ENCODE results near the gene PIR. TPM values are rescaled to one million over a fixed set of nuclear protein-coding genes. Genes with fewer than 3 reads are reported as not detected.

Gene PIR
- polyA plus RNA-seq, 1 donor from 2014 or later = 0.81 TPM

- H3K27ac ChIP-seq (ENCODE audit: low read length) = no peak overlapping the region
- no peak for TF ChIP-seq SMC3 (conservative IDR thresholded peaks at IDR 0.05; ENCODE audit: poor library complexity)
- no peak for TF ChIP-seq POLR2AphosphoS5 (IDR thresholded peaks at IDR 0.05)
- TF ChIP-seq RAD21 (conservative IDR thresholded peaks at IDR 0.05) = no peak
- TF ChIP-seq CTCF (IDR thresholded peaks at IDR 0.05; ENCODE audit: poor library complexity, severe bottlenecking) = no peak
- TF ChIP-seq EP300 (conservative IDR thresholded peaks at IDR 0.05; ENCODE audit: poor library complexity, severe bottlenecking) = no peak
- TF ChIP-seq REST (IDR thresholded peaks at IDR 0.05; ENCODE audit: borderline replicate concordance) = no peak
- TF ChIP-seq EZH2 (IDR thresholded peaks at IDR 0.05; ENCODE audit: borderline replicate concordance, insufficient read depth, low read length, poor library complexity, severe bottlenecking) = no peak
- no peak for TF ChIP-seq TAF1 (IDR thresholded peaks at IDR 0.05; ENCODE audit: low read depth)
- no peak for TF ChIP-seq MXI1 (conservative IDR thresholded peaks at IDR 0.05; ENCODE audit: poor library complexity, severe bottlenecking)
- H3F3A ChIP-seq (ENCODE audit: insufficient read depth, low read length, poor library complexity, severe bottlenecking) = no peaks in the 10 kb centered on the region
- no peak overlapping the region for H3K9ac ChIP-seq (ENCODE audit: low read length)
- H3K9me3 ChIP-seq (ENCODE audit: low read length) = no peaks in the 10 kb centered on the region
- no peaks in the 10 kb centered on the region for H3K36me3 ChIP-seq (ENCODE audit: insufficient read depth, low read length)
- H3K9me2 ChIP-seq (ENCODE audit: insufficient read depth, low read length) = no peaks in the 10 kb centered on the region
- H3K4me3 ChIP-seq (ENCODE audit: low read length) = no peak overlapping the region
- H2AFZ ChIP-seq (ENCODE audit: low read depth, low read length) = no peak overlapping the region
- H4K20me1 ChIP-seq (ENCODE audit: insufficient read depth) = no peaks in the 10 kb centered on the region
- no peak overlapping the region for H3K4me2 ChIP-seq (ENCODE audit: low read length)
- H3K79me2 ChIP-seq (replicated peaks; ENCODE audit: insufficient read depth, low read length) = no peaks in the 10 kb centered on the region
- H3K27me3 ChIP-seq (ENCODE audit: insufficient read depth, low read depth, low read length) = no peaks in the 10 kb centered on the region
These were observed 82.2 kb downstream of the PIR start for GRCh38 chrX:15410947-15411346.

GRCh38 chrX:15410430-15410829 is 82.7 kb downstream of the PIR start:
- no peak for TF ChIP-seq EZH2 (IDR thresholded peaks at IDR 0.05; ENCODE audit: borderline replicate concordance, insufficient read depth, low read length, poor library complexity, severe bottlenecking)
- no peak for TF ChIP-seq POLR2AphosphoS5 (IDR thresholded peaks at IDR 0.05)
- TF ChIP-seq RAD21 (conservative IDR thresholded peaks at IDR 0.05) = no peak
- no peak for TF ChIP-seq EP300 (conservative IDR thresholded peaks at IDR 0.05; ENCODE audit: poor library complexity, severe bottlenecking)
- no peak for TF ChIP-seq TAF1 (IDR thresholded peaks at IDR 0.05; ENCODE audit: low read depth)
- no peak overlapping the region for H3K9ac ChIP-seq (ENCODE audit: low read length)
- no peaks in the 10 kb centered on the region for H3K9me2 ChIP-seq (ENCODE audit: insufficient read depth, low read length)
- no peak overlapping the region for H3K4me2 ChIP-seq (ENCODE audit: low read length)
- no peaks in the 10 kb centered on the region for H3K9me3 ChIP-seq (ENCODE audit: low read length)
- H3F3A ChIP-seq (ENCODE audit: insufficient read depth, low read length, poor library complexity, severe bottlenecking) = no peaks in the 10 kb centered on the region
- no peak overlapping the region for H3K4me3 ChIP-seq (ENCODE audit: low read length)
- no peaks in the 10 kb centered on the region for H3K79me2 ChIP-seq (replicated peaks; ENCODE audit: insufficient read depth, low read length)
- H3K27ac ChIP-seq (ENCODE audit: low read length) = no peak overlapping the region
- no peaks in the 10 kb centered on the region for H3K36me3 ChIP-seq (ENCODE audit: insufficient read depth, low read length)
- H3K27me3 ChIP-seq (ENCODE audit: insufficient read depth, low read depth, low read length) = no peaks in the 10 kb centered on the region
- H2AFZ ChIP-seq (ENCODE audit: low read depth, low read length) = no peak overlapping the region
- no peaks in the 10 kb centered on the region for H4K20me1 ChIP-seq (ENCODE audit: insufficient read depth)

All from neural cell (in vitro differentiated cells).